Esophagus squamous epithelium (tissue), 4 donors: ENCODE data around the gene GALNT16.

ENCODE experiments used
- POLR2A ChIP-seq, 4 donors: fragments of 450-650 bp; IDR thresholded peaks; one replicate each; pipeline ENCODE4 v1.6.1; 2017; ENCODE audit warnings: antibody characterized with exemption in 4 of 4, mild to moderate bottlenecking in 4 of 4, moderate library complexity in 3 of 4
- TF ChIP-seq, protein P1 (sequence below), 6 experiments: fragments of 450-650 bp in 4 of 6; fragments of 200-600 bp in 2 of 6; sonication (generic) in 2 of 6; IDR thresholded peaks; one replicate each; pipeline ENCODE4 v1.5.1; 2016 to 2019; ENCODE audit warnings: antibody characterized with exemption in 6 of 6, mild to moderate bottlenecking in 4 of 6, moderate library complexity in 4 of 6

DNA sequence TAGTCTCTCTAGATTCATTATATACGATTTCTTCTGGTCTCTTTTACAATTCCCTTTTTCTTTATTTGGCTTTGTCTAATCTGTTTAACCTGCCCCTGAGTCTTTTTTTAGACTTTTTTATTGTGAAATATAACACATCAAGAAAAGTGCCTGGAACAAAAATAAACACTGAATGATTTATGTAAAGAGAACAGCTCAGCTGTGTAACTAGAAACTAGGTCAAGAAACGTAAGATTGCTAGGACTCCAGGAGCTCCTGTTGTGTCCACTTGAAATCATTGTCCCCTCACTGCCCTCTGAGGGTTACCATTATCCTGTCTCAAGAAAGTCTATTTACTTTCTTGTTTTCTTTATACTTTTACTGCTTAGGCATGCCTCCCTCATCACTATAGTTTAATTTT is 45.6 kb upstream of the GALNT16 start:
- TF ChIP-seq, protein P1, sequence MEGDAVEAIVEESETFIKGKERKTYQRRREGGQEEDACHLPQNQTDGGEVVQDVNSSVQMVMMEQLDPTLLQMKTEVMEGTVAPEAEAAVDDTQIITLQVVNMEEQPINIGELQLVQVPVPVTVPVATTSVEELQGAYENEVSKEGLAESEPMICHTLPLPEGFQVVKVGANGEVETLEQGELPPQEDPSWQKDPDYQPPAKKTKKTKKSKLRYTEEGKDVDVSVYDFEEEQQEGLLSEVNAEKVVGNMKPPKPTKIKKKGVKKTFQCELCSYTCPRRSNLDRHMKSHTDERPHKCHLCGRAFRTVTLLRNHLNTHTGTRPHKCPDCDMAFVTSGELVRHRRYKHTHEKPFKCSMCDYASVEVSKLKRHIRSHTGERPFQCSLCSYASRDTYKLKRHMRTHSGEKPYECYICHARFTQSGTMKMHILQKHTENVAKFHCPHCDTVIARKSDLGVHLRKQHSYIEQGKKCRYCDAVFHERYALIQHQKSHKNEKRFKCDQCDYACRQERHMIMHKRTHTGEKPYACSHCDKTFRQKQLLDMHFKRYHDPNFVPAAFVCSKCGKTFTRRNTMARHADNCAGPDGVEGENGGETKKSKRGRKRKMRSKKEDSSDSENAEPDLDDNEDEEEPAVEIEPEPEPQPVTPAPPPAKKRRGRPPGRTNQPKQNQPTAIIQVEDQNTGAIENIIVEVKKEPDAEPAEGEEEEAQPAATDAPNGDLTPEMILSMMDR (IDR thresholded peaks at IDR 0.05) = no peak
- no peak for TF ChIP-seq POLR2A (IDR thresholded peaks at IDR 0.05)
